ENCODE data around the gene BRD4.

GRCh38 chr19:15248106-15248505 lies 84.2 kb downstream of the BRD4 start:
- TF ChIP-seq CTCF (IDR thresholded peaks at IDR 0.05) (no peak), POLR2A (IDR thresholded peaks at IDR 0.05) (no peak)
